DMS153 treated with DMSO at 0.1 percent for 48 hours (cell line): ENCODE results near the gene VPS26C.
A peak's percentile ranks its signal among the peaks of the same experiment; 100 is the strongest.
"Not testable (repeated sequence)": the region's sequence is repeated elsewhere in the genome, so short reads cannot be mapped to it uniquely, and the experiment has no call there.

Experiments
- DNase-seq: peaks from one replicate; lab custom pipeline; 2025; ENCODE audit not compliant: unreplicated experiment; lab: John Stamatoyannopoulos, UW

Gene VPS26C

DNA sequence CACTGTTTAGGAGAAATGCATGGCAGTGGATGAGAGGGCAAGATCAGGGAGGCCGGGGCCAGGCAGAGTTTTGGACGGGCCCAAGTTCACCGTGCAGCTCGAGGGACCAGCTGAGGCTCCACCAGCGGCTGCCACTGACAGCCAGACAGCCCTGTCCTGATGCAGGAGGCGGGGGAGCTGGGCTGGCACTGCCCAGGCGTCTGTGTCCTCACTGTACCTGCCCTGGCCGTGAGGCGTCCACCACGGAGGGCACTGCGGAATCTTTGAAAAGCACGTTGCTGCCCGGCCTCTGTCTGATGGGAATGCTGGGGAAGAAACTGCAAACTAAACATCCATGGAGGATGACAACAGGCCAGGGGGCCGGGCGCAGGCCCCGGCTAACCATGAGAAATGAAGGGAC is 35.5 kb downstream of the VPS26C start:
- DNase-seq, result no peak

DNA sequence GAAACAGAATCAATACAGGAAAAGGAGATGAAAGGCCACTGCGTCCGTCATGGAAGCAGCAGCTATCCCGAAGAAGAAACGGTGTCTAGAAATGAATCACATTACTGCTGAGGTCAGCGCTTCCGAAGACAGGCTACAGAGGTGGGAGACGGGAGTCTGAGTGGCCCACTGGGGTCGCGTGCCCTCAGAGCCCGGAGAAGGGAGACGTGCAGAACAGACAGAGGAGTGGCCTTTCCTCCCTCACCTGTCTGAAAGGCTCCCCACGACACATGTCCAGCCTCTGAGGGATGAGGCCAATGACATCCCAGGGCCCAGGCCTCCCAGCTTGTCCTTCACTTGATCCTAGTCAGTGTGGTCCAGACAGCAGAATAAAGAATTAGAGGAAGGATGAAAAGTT is 35.9 kb downstream of the VPS26C start:
- no peak for DNase-seq

DNA sequence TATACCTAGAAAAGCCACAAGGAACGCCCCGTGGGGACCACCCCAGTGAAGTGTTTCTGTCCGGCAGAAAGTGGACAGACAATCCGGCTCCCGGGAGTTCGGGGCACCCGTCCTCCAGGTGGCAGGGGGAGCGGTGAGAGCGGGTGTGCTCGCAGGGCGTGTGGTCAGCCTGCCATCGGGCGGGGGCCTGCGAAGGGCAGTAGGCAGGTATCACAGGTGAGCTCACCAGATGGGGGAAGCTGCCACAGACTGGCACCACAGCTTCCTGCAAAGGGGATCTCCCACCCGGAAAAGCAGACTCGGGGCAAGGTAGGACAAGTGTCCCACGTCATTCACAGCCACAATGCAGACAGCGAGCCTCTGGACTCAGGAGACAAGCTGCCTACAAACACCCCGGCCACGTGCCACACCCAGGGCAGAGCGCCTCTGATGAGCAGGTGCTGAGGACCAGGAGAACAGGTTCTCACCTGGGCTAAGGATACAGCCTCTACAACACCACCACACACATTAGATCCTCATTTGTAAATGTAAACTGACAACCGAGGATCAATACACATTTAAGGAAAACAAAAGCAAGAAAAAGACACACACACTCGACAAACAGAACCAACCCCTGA is 36.4 kb downstream of the VPS26C start:
- no peak for DNase-seq

DNA sequence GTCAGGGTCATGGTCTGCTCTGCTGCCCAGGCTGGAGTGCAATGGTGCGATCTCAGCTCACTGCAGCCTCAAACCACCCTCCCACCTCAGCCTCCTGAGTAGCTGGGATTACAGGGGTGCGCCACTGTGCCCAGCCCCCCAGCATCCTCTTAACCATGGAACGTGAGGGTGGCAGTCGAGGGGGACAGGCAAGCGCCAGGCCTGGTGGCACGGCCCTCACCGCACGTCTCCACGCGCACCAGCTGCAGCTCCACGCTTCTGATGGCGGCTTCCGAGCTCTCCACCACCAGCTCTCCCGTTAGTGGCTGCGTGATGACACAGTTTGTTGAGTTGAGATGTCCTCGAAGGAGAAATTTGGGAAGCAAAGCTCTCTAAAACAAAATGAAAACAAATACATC is 39.1 kb downstream of the VPS26C start:
- no peak for DNase-seq

DNA sequence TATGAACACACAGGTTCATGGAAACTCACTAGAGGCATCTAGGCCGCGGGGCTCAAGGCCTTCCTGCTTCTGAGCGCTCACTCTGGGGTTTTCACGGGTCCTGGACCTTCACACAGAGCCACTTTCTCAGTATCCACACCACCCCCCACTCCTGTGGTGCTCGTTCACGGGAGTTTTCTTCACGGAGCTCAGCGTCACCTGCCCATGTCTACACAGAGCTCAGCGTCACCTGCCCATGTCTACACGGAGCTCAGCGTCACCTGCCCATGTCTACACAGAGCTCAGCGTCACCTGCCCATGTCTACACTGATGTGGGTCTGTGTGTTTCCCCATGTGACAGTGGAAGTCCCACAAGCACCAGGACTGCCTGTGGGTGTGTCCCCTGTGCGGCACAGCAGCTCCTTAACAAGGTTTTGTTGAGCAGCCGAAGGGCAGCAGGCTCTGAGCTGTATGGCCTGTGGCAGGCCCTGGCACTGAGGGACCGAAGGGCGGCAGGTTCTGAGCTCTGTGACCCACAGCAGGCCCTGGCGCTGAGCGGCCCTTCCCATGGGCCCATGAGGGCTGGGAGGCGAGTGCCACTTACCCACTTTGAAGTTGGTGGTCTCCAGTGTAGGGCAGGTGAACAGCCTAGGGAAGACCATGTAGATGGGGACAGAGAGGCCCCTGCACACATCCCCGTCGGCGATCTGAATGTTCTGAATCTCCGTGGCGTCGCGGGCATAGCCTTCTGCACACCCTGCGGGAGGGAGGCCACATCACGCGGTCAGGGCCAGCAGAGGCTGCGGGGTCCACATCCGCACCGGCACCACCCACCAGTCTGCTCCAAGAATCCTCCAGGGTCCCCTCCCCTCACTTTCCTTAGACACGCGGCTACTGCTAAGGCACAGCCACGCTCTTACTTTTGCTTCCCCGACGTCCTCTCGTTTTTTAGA is 39.8 kb downstream of the VPS26C start:
- no peak for DNase-seq

DNA sequence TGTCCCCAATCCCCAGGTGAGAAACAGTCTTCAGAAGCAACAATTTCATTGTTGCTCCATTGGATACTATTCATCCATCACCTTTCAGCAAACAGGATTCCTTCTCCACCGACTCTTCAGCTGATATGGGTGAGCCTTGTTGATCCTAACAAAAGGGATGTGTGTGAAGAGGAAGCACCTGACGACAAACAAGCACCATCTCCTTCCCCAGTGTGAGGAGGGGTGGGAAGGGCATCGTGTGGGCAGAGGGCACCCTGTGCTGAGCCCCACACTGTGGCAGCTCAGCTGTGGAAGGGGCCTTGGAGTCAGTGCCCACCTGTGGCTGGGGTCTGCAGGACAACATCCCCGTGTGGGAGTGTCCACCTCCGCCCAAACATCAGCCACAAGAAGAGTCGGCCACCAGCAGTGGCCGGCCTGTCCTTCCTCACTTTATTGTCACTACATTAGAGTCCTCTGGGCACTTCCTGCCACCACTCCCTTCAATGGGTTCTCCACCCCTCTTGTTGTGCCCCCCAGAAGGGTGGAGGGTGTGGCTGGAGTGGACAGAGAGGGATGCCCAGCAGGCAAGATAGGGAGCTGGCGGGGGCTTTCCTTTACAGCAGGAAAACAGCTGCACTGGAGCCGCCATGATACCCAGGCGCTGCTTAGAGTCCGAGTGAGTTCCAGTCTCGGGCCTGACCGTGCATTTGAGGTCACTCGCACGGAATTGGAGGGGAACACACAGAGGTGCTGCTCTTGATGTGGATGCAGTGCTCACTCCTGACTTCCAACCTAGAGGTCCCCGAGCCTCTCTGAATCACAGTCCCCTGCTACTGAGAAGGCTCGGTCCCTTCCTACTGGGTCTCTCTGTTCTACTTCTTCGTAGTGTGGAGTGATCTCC is 40.9 kb downstream of the VPS26C start:
- no peak for DNase-seq

DNA sequence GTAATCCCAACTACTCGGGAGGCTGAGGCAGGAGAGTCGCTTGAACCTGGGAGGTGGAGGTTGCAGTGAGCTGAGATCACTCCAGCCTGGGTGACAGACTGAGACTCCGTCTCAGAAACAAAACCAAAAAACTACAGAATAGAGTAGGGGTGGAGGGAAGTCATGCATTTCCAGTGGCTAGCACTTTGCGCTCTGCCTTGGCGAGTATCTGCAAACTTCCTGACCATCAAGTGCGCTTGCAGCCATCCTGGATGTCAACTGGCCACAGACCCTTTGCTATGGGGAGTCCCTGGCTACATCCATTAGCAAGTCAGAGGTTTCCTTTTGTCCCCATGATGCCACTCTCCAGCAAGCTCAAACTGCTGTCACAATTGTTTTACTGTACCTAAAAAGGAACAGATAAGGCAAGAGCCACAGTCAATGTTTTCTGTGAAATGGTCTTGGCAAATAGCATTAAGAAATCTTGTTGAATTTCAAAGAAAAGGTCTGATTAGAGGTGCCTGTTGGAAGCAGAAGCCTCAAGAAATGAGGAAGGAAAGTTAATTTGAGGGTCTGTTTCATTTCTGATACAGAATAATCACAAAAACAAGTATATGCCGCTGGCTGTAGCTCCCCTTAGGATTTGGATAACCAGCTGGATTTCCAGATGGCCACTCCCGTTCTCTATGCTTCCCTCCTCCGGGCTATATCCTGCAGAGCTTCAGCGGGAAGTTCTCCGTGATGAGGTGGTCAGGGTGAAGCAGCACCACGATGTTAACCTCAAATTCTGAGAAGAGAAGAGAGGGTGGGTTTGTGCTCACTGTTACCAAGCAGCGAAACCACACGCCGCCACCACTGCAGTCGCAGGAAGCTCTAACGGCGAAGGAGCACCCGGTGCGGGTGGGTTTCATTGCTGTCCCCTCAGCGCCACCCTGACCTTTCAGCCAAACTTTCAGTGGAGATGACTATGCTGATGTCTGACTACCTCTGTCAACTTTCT is 42.0 kb downstream of the VPS26C start:
- no peak for DNase-seq

DNA sequence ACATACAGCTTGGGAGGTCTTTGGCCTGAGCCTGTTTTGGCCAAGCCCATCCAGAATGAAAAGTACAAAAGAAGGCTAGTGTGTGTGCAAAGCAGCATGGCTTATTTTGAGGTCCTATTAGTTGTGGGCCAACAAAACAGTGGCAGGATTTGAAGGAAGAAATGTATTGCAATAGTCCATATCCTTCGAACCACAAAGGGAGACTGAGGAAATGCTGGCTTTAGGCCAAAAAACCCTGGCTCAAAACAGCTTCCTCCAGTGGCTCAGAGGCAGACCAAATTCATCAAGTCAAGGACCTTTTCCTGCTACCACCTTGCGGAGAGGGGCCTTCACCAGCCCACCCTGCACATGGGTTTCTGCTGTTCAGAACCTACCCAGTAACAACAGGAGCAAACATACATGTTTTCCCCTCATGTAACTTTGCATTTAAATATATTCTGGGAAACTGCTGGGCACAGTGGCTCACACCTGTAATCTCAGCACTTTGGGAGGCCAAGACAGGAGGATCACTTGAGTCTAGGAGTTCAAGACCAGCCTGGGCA is 43.3 kb downstream of the VPS26C start:
- no peak for DNase-seq

DNA sequence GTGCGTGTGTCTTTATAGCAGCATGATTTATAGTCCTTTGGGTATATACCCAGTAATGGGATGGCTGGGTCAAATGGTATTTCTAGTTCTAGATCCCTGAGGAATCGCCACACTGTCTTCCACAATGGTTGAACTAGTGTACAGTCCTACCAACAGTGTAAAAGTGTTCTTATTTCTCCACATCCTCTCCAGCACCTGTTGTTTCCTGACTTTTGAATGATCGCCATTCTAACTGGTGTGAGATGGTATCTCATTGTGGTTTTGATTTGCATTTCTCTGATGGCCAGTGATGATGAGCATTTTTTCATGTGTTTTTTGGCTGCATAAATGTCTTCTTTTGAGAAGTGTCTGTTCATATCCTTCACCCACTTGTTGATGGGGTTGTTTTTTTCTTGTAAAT is 44.9 kb downstream of the VPS26C start:
- DNase-seq, result not testable (repeated sequence)

DNA sequence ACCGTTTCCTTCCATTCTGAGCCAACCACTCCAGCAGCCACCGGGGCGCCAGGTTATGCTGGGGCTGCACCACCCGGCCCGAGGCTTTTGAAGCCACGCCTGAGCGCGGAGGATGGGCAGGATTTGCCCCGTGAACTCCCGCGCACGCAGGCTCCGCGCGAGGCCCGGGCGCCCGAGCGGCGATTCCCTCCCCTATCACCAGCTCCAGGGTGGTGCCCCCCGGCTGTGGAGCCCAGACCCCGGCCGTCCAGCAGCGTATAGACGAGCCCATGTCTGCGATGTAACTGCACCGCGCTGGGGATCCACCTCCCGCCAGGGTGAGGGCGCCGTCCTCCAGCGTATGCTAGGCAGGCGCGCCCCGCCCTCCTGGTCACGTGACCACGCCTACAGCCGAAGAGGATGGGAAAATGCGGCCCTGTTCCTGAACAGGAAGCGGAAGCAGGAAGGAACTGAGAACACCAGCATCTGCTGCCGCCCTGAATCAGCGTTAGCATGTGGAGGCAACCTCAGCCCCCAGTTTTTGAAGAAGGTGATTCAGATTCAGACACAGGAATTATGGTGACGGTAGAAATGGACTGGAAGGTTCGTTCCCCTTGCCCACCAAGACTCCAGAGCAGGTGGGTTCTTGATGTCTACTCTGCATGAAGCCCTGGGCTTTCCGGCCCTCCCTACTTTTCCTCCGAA is 46.0 kb downstream of the VPS26C start:
- DNase-seq, result peak; percentile 92

DNA sequence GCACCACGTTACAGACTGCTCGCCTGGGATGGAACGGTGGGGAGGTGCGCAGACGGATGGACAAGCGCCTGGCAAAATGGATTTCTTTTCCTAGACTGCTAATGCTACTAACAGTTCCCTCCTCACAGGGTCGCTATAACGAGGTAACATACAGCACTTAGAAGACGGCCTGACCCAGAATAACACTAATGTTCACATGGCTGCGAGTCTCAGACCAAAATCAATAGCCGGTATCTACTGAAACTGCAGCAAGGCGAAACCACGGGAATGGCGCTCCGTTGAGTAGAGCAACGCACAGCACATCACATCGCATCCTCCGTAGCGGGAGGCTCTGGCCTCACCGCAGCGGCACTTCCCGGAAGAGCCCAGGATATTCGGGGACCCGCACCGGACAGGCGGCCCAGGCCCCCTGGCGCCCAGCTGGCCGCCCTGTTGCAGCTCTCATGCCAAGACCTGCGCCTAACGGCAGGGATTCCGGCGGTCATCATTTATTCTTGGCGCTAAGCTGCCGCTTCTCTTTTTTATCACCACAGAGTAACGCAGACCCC is 46.6 kb downstream of the VPS26C start:
- no peak for DNase-seq

DNA sequence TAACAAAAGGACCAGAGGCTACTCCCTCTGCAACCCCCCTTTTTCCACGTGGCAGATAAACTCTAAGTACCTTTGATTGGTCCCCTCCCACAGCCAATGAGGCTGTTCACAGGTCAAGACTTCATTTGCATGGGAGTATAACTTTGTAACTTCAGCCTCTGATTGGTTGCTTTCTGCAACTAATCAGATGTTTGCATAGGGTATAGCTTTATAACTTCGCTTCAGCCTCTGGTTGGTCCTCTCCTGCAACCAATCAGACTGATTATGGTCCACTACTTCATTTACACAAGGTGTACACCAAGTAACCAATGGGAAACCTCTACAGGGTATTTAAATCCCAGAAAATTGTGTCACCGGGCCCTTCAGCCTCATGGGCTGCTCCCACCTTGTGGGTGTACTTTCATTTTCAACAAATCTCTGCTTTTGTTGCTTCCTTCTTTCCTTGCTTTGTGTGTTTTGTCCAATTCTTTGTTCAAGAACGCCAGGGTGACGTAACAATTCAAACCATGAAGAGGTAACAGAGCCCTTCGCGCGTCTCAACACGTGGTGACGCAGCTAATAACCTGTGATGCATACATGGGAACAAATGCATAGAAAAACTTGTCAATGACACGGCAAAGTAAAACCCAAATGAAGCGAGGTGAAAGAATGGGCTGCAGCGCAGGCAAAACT is 47.2 kb downstream of the VPS26C start:
- no peak for DNase-seq

DNA sequence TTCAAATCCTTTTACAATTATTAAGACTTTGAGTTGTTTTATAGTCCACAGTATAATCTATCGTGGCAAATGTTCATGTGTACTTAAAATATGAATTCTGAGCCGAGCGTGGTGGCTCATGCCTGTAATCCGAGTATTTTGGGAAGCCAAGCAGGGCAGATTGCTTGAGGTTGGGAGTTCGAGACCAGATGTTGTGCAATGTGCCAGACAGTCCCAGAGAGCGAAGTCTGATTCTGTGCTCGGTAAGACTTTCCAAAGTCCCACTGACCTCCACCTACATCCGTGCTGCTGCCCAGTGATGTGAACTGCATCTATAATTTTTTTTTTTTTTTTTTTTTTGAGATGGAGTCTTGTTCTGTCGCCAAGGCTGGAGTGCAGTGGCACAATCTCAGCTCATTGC is 52.2 kb downstream of the VPS26C start:
- DNase-seq, result no peak

DNA sequence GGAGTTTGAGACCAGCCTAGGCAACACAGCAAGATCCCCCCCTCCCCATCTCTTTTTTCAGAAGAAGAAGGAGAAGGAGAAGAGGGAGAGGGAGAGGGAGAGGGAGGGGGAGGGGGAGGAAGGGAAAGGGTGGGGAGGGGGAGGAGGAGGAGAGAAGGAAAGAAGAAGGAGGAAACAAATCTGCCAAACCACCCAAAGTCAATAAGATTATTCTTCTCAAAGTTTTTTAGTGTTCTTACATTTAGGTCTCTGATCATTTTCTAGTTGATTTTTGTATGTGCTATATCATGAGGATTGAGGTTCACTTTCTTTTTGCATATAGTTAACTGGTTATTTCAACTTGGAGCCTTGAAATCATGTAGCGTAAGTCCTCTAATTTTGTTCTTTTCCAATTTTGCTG is 56.3 kb downstream of the VPS26C start:
- DNase-seq, result no peak

DNA sequence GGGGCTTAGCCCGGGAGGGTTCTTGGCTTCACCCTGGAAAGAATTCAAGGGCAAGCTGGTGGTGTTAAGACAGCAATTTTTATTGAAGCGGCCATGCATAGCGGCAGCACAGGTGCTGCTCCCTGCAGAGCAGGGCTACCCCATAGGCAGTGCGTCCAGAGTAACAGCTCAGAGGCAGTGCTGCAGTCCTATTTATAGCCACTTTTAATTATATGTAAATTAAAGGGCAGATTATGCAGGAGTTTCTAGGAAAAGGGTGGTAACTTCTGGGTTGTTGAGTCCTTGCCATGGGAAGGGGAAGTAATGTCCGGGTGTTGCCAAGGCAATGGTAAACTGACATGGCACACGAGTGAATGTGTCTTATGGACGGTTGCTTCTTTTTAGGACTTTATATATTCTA is 57.0 kb downstream of the VPS26C start:
- DNase-seq, result no peak

DNA sequence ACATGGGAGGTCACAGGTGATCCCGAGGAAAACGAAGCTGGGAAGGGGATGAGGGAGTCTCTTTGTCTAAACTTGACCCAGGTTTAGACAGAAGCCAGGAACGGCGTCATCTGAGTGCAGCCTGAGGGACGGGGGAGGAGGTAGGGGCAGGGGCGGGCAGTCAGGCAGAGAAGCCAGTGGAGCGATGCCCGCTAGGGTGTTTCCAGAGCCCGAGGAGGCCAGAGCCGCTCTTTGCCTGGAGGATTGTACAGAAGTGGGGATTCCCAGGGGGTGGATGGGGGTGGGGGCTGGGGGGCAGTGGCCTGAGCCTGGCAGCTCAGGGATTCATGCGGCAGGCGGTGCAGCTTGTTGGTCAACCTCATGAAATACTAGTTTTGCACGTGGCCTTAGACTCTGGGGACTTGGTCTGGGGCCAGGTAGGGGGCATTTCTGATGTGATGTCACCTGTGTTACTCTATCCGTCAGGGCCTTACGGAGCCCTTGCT is 58.4 kb downstream of the VPS26C start:
- no peak for DNase-seq

DNA sequence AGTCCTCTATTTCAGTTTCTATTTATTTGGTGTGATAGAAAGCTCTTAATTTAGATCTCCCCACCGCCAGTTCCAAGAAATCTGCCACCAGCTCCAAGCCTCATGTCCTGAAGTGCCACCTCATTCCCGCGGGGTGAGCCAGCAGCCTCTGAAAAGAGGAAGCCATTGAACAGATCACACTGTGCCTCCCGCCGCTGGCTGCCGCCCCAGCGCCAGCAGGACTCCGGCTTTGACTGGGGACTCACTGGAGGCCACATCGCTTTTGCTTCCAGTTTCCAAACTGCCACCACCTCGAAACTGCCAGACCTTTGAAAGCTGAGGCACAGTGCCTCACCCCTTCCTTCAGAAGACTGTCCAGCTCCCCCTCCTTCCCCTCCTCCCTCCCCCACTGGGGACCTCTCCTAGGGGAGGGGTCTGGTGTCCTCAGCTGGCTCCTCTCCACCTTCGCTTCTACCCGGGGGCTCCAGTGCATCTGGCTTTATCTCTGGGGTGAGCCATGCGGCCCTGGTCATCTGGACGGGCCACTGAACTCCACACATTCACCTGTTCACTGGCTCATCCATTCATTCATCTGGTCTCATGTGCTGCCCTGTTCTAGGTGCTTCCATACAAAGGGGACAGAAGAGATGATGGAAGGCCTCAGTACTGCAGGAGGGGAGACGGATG is 58.9 kb downstream of the VPS26C start:
- DNase-seq, result no peak

DNA sequence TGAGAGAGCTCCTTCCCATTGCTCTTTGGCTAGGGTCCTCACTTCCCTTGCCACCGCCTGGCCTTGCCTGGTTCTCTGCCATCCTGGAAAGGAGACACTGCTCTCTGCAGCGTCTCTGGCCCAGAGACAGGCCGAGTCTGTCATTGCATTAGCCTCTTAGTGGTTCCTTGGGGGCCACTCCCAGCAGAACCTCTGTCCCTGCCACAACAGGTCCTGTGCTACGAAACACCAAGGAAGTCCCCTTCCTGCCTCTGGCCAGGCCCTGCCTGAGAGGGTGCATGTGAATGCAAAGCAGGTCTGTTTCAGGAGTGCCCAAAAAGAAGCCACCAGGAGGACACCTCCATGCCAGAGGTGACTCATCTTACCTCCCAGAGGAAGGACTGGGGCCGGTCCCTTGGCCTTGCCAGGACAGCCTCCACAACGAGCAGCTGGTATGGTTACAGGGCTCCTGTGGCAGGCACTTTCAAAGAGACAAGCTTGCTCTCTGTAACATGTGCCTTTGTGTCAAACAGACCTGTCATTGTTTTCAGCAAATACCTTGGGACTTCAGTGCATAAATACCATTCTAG is 59.6 kb downstream of the VPS26C start:
- DNase-seq, result no peak
